MCF 10A (cell line): ENCODE results near the gene ACAN. TPM values are rescaled to one million over a fixed set of nuclear protein-coding genes. Genes with fewer than 3 reads are reported as not detected.

ENCODE experiments used
- BruUV-seq: library from RNA; stranded (reverse); fragments of 400-500 nt; replicated peaks from 2 replicates; lab custom pipeline; 2021; lab: Mats Ljungman, UMichigan
- CTCF ChIA-PET: fragments of 300-600 bp; sonication (Branson Sonifier 250); formaldehyde crosslinking; extraction: SDS; loops from one replicate; lab custom pipeline; 2021; ENCODE audit warnings: antibody characterized with exemption, inconsistent platforms; lab: Yijun Ruan, JAX
- POLR2A ChIA-PET: fragments of 300-600, 350-650 bp; sonication (Branson Sonifier 250); formaldehyde crosslinking; extraction: SDS; loops from one replicate; lab custom pipeline; 2020; ENCODE audit warnings: antibody characterized with exemption, inconsistent platforms; lab: Yijun Ruan, JAX
- DNase-seq: peaks from one replicate; pipeline ENCODE4 v3.0.0-alpha.2; 2018; ENCODE audit not compliant: unreplicated experiment
- H3K27ac Mint-ChIP-seq: one replicate; pipeline ENCODE4 v1.8.0; 2022; ENCODE audit warnings: mild to moderate bottlenecking, low read depth, mixed read lengths; ENCODE audit not compliant: unreplicated experiment
- H3K27me3 Mint-ChIP-seq: one replicate; pipeline ENCODE4 v1.8.0; 2022; ENCODE audit warnings: mixed read lengths; ENCODE audit not compliant: insufficient read depth, unreplicated experiment
- H3K36me3 Mint-ChIP-seq: one replicate; pipeline ENCODE4 v1.8.0; 2022; ENCODE audit warnings: mild to moderate bottlenecking, moderate library complexity, mixed read lengths; ENCODE audit not compliant: insufficient read depth, unreplicated experiment
- H3K4me1 Mint-ChIP-seq: one replicate; pipeline ENCODE4 v1.8.0; 2022; ENCODE audit warnings: mixed read lengths; ENCODE audit not compliant: insufficient read depth, unreplicated experiment
- H3K4me3 Mint-ChIP-seq: one replicate; pipeline ENCODE4 v1.8.0; 2022; ENCODE audit warnings: mild to moderate bottlenecking, moderate library complexity, mixed read lengths; ENCODE audit not compliant: unreplicated experiment
- H3K9me3 Mint-ChIP-seq: one replicate; pipeline ENCODE4 v1.8.0; 2022; ENCODE audit warnings: mixed read lengths; ENCODE audit not compliant: unreplicated experiment
- CTCF ChIP-seq: fragments of 200-600 bp; IDR thresholded peaks from one replicate; pipeline ENCODE4 v1.8.0; 2022; ENCODE audit warnings: antibody characterized with exemption, mild to moderate bottlenecking; ENCODE audit not compliant: unreplicated experiment
- intact Hi-C: fragments of 100-400 bp; cut with micrococcal nuclease; formaldehyde crosslinking; loops from 2 replicates; pipeline ENCODE4 v1.14.1; 2022
- total RNA-seq: library from RNA; stranded (reverse); gene quantifications from 2 replicates; pipeline ENCODE4 v1.2.3, GENCODE V29; 2022

Gene ACAN
- total RNA-seq, 1 experiment from 2014 or later = not detected

GRCh38 chr15:88894819-88895767 lies 91.9 kb downstream of the ACAN start, which contains the start of gene HAPLN3:
HAPLN3 (minus strand) TSS chr15:88895544; CDS start chr15:88887298, 8,246 bp downstream.
- peak within 1 kb of the TSS; percentile 25 for H3K4me3 Mint-ChIP-seq
- peaks cover 42% of the 10 kb centered on the region for H3K36me3 Mint-ChIP-seq
- H3K27me3 Mint-ChIP-seq = no peaks in the 10 kb centered on the region
- ChIA-PET CTCF (interaction anchor here (0.5 to 1.5 kb wide), 10 partner anchors 10 to 280 kb away, joined by 3 to 11 read pairs (median 4); no protein-coding TSS in a partner anchor), POLR2A (interaction anchor here (0.8 to 1.7 kb wide), 4 partner anchors 10 to 236 kb away, joined by 3 to 7 read pairs (median 4); no protein-coding TSS in a partner anchor)
- peak; percentile 27 for DNase-seq
- peaks cover 12% of the 10 kb centered on the region for H3K4me1 Mint-ChIP-seq
- BruUV-seq = no TSS peak
- TF ChIP-seq CTCF = no peak
- intact Hi-C loops = loop anchor here (2.0 to 10.0 kb wide), 2 partner anchors 90 to 282 kb away; partner anchors contain the start of gene ACAN
- H3K9me3 Mint-ChIP-seq = no peaks in the 10 kb centered on the region
- no peak within 1 kb of the TSS for H3K27ac Mint-ChIP-seq

GRCh38 chr15:88896333-88897033 lies 93.2 kb downstream of the ACAN start:
- intact Hi-C loops = loop anchor here (1.0 to 10.0 kb wide), 2 partner anchors 92 to 239 kb away; partner anchors contain the start of gene ACAN
- Mint-ChIP-seq H3K4me1 (peaks cover 19% of the 10 kb centered on the region), H3K36me3 (peaks cover 49% of the 10 kb centered on the region), H3K27me3 (no peaks in the 10 kb centered on the region), H3K9me3 (no peaks in the 10 kb centered on the region), H3K4me3 (no peak overlapping the region), H3K27ac (no peak overlapping the region)
- DNase-seq = no peak
- ChIA-PET CTCF (interaction anchor here (0.6 to 2.0 kb wide), 7 partner anchors 12 to 278 kb away, joined by 3 to 10 read pairs (median 4); no protein-coding TSS in a partner anchor), POLR2A (interaction anchor here (0.6 to 1.7 kb wide), 7 partner anchors 13 to 258 kb away, joined by 3 to 7 read pairs (median 3); no protein-coding TSS in a partner anchor)
- no peak for TF ChIP-seq CTCF
- no TSS peak for BruUV-seq

DNA sequence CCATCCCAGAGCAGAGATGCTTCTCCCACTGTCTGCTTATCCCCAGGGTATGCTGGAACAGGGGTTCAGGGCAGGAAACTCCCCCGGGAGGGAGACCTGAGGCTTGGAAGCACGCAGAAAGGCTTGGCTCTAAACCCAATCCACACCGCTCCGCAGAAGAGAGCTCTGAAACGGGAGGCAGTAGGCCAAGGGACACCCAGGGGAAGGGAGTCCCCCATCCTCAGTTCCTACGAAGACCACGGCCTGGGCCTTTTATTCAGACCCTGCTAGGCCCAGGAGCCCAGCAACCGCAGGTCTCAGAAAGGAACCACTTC lies 93.9 kb downstream of the ACAN start:
- no peak overlapping the region for H3K27ac Mint-ChIP-seq
- H3K9me3 Mint-ChIP-seq = no peaks in the 10 kb centered on the region
- peaks cover 54% of the 10 kb centered on the region for H3K36me3 Mint-ChIP-seq
- peaks cover 19% of the 10 kb centered on the region for H3K4me1 Mint-ChIP-seq
- no peak for DNase-seq
- H3K27me3 Mint-ChIP-seq = no peaks in the 10 kb centered on the region
- intact Hi-C loops = loop anchor here (1.0 to 10.0 kb wide), 2 partner anchors 92 to 240 kb away; partner anchors contain the start of gene ACAN
- BruUV-seq = no TSS peak
- CTCF ChIA-PET = interaction anchor here (0.7 to 2.0 kb wide), 9 partner anchors 11 to 244 kb away, joined by 3 to 10 read pairs (median 4); no protein-coding TSS in a partner anchor
- no peak overlapping the region for H3K4me3 Mint-ChIP-seq
- TF ChIP-seq CTCF = no peak
- POLR2A ChIA-PET = interaction anchor here (0.7 to 1.7 kb wide), 7 partner anchors 14 to 259 kb away, joined by 3 to 7 read pairs (median 4); no protein-coding TSS in a partner anchor
